Lower lobe of right lung (tissue), 2 donors: Measurements from ENCODE around the gene ADAMTS10. TPM values are rescaled to one million over a fixed set of nuclear protein-coding genes. Genes with fewer than 3 reads are reported as not detected.
"Not testable (repeated sequence)": the region's sequence is repeated elsewhere in the genome, so short reads cannot be mapped to it uniquely, and the experiment has no call there.

Experiments
- ATAC-seq, 2 donors: fragments of 200-7000 bp; cut with Tn5 transposase; one replicate each; pipeline ENCODE4 v1.9.1; 2020 to 2022; ENCODE audit warnings: mild to moderate bottlenecking in 2 of 2, moderate library complexity in 2 of 2
- DNase-seq: peaks from one replicate; pipeline ENCODE4 v3.0.0-alpha.2; 2020
- H3K27ac ChIP-seq: fragments of 200-600 bp; one replicate; pipeline ENCODE4 v1.8.0; 2022
- H3K27me3 ChIP-seq: fragments of 200-600 bp; one replicate; pipeline ENCODE4 v1.8.0; 2022; ENCODE audit warnings: low read depth
- H3K36me3 ChIP-seq: fragments of 200-600 bp; one replicate; pipeline ENCODE4 v1.8.0; 2022; ENCODE audit warnings: mild to moderate bottlenecking
- H3K4me1 ChIP-seq: fragments of 200-600 bp; one replicate; pipeline ENCODE4 v1.8.0; 2022
- H3K4me3 ChIP-seq: fragments of 200-600 bp; one replicate; pipeline ENCODE4 v1.8.0; 2022; ENCODE audit warnings: mild to moderate bottlenecking
- H3K9me3 ChIP-seq: fragments of 200-600 bp; one replicate; pipeline ENCODE4 v1.8.0; 2022
- CTCF ChIP-seq: fragments of 200-600 bp; IDR thresholded peaks from one replicate; pipeline ENCODE4 v1.8.0; 2022; ENCODE audit warnings: antibody characterized with exemption, mild to moderate bottlenecking
- intact Hi-C: fragments of 100-400 bp; cut with DNase I; formaldehyde crosslinking; loops from one replicate; pipeline ENCODE4 v1.11.0; 2022
- total RNA-seq: library from RNA; stranded (reverse); fragmentation: NEBNext Ultra II Directional; extraction: Animal tissue kit (Norgen Biotek cat#: 25700); gene quantifications from one replicate; pipeline ENCODE4 v1.2.1, GENCODE V29; 2021
- donor health status: DM: no; HTN: yes; CAD: no; lungs with severe emphysema.

ADAMTS10 gene
- total RNA-seq, 1 donor from 2014 or later = 22.4 TPM

GRCh38 chr19:8569066-8569771, 41.3 kb downstream of the ADAMTS10 start:
- Histone ChIP-seq H3K27me3 (no peaks in the 10 kb centered on the region), H3K4me3 (peak overlapping the region; percentile 14), H3K27ac (peak overlapping the region; percentile 60), H3K9me3 (no peaks in the 10 kb centered on the region), H3K36me3 (no peaks in the 10 kb centered on the region), H3K4me1 (peaks cover 59% of the 10 kb centered on the region)
- ATAC-seq = peak; percentile 81 to 85
- no peak for TF ChIP-seq CTCF
- DNase-seq = peak; percentile 71
- intact Hi-C loops = no loop called here

GRCh38 chr19:8567522-8568172, 42.9 kb downstream of the ADAMTS10 start:
- H3K27me3 ChIP-seq = no peaks in the 10 kb centered on the region
- TF ChIP-seq CTCF = no peak
- no peak overlapping the region for H3K4me3 ChIP-seq
- peak; percentile 79 for DNase-seq
- H3K4me1 ChIP-seq = peaks cover 56% of the 10 kb centered on the region
- H3K27ac ChIP-seq = peak overlapping the region; percentile 11
- no peaks in the 10 kb centered on the region for H3K36me3 ChIP-seq
- ATAC-seq = peak; percentile 61 to 79
- no peaks in the 10 kb centered on the region for H3K9me3 ChIP-seq
- intact Hi-C loops = no loop called here

GRCh38 chr19:8566855-8567254, 43.7 kb downstream of the ADAMTS10 start:
- Histone ChIP-seq H3K4me1 (peaks cover 48% of the 10 kb centered on the region), H3K27me3 (no peaks in the 10 kb centered on the region), H3K27ac (no peak overlapping the region), H3K4me3 (no peak overlapping the region), H3K9me3 (no peaks in the 10 kb centered on the region), H3K36me3 (no peaks in the 10 kb centered on the region)
- intact Hi-C loops = no loop called here
- no peak for TF ChIP-seq CTCF
- ATAC-seq = no peak
- DNase-seq = no peak

GRCh38 chr19:8564866-8565265, 45.6 kb downstream of the ADAMTS10 start:
- H3K27me3 ChIP-seq, H3K4me3 ChIP-seq, intact Hi-C loops, H3K27ac ChIP-seq, H3K36me3 ChIP-seq, ATAC-seq, H3K9me3 ChIP-seq, DNase-seq: not testable (repeated sequence)
- peaks cover 28% of the 10 kb centered on the region for H3K4me1 ChIP-seq

GRCh38 chr19:8561075-8561764, 49.3 kb downstream of the ADAMTS10 start:
- Histone ChIP-seq H3K9me3 (no peaks in the 10 kb centered on the region), H3K4me3 (no peak overlapping the region), H3K27me3 (no peaks in the 10 kb centered on the region), H3K36me3 (no peaks in the 10 kb centered on the region), H3K27ac (no peak overlapping the region), H3K4me1 (no peaks in the 10 kb centered on the region)
- no peak for ATAC-seq
- intact Hi-C loops = no loop called here
- no peak for TF ChIP-seq CTCF
- no peak for DNase-seq

- Histone ChIP-seq H3K27ac (no peak overlapping the region), H3K27me3 (no peaks in the 10 kb centered on the region), H3K4me3 (no peak overlapping the region), H3K36me3 (peaks cover 13% of the 10 kb centered on the region), H3K4me1 (no peaks in the 10 kb centered on the region), H3K9me3 (no peaks in the 10 kb centered on the region)
- DNase-seq (no peak), ATAC-seq (no peak)
- no peak for TF ChIP-seq CTCF
- intact Hi-C loops = no loop called here
These were observed 52.2 kb downstream of the ADAMTS10 start for GRCh38 chr19:8558325-8558724.
